DND-41 (cell line): ENCODE data around the gene TOMM6.

Experiments used
- ATAC-seq: fragments of 200-7000 bp; cut with Tn5 transposase; 3 replicates; pipeline ENCODE4 v1.9.1; 2021; ENCODE audit warnings: low read depth; ENCODE audit not compliant: insufficient read depth
- DNase-seq: peaks from one replicate; pipeline ENCODE4 v3.0.0-alpha.2; 2020
- H2AFZ ChIP-seq: 2 replicates; pipeline ENCODE4 v1.6.0; 2012; ENCODE audit warnings: low read depth, low read length
- H3K27ac ChIP-seq: 2 replicates; pipeline ENCODE4 v1.5.1; 2012; ENCODE audit warnings: low read length, inconsistent platforms
- H3K27me3 ChIP-seq: fragments of 200-600 bp; sonication (generic); 2 replicates; pipeline ENCODE4 v1.6.0; 2012; ENCODE audit warnings: low read length, mild to moderate bottlenecking, inconsistent platforms; ENCODE audit not compliant: insufficient read depth, poor library complexity
- H3K36me3 ChIP-seq: 2 replicates; pipeline ENCODE4 v1.5.1; 2012; ENCODE audit warnings: low read length, inconsistent platforms; ENCODE audit not compliant: insufficient read depth
- H3K4me1 ChIP-seq: 2 replicates; pipeline ENCODE4 v1.5.1; 2012; ENCODE audit warnings: mild to moderate bottlenecking, low read length; ENCODE audit not compliant: insufficient read depth
- H3K4me2 ChIP-seq: 2 replicates; pipeline ENCODE4 v1.6.0; 2012; ENCODE audit warnings: mild to moderate bottlenecking, moderate library complexity, low read length, inconsistent platforms; ENCODE audit not compliant: insufficient read depth
- H3K4me3 ChIP-seq, 2 experiments: fragments of 200-600 bp in 1 of 2; shearing (Covaris generic) in 1 of 2; 2 replicates each; pipeline ENCODE4 v1.5.1; 2012 to 2016; ENCODE audit warnings: inconsistent platforms in 2 of 2, low read length in 2 of 2, mild to moderate bottlenecking in 2 of 2, low read depth in 1 of 2, moderate library complexity in 1 of 2
- H3K79me2 ChIP-seq: 2 replicates; pipeline ENCODE4 v1.6.0; 2012; ENCODE audit warnings: low read length, inconsistent platforms; ENCODE audit not compliant: insufficient read depth
- H3K9ac ChIP-seq: 2 replicates; pipeline ENCODE4 v1.6.0; 2012; ENCODE audit warnings: low read depth, mild to moderate bottlenecking, inconsistent platforms, low read length, moderate library complexity
- H3K9me3 ChIP-seq: 2 replicates; pipeline ENCODE4 v1.5.1; 2012; ENCODE audit warnings: low read length, moderate library complexity, mild to moderate bottlenecking, inconsistent platforms; ENCODE audit not compliant: insufficient read depth, severe bottlenecking
- H4K20me1 ChIP-seq: 2 replicates; pipeline ENCODE4 v1.6.0; 2012; ENCODE audit warnings: low read length; ENCODE audit not compliant: insufficient read depth
- EZH2 ChIP-seq: IDR thresholded peaks from 3 replicates; pipeline ENCODE4 v1.6.1; 2012; ENCODE audit warnings: borderline replicate concordance, low read depth, mild to moderate bottlenecking, moderate library complexity, low read length, inconsistent platforms; ENCODE audit not compliant: severe bottlenecking
- TF ChIP-seq, protein P1 (sequence below): IDR thresholded peaks from 2 replicates; pipeline ENCODE4 v1.5.1; 2012; ENCODE audit warnings: borderline replicate concordance, low read length, moderate library complexity, mild to moderate bottlenecking; ENCODE audit not compliant: poor library complexity, severe bottlenecking; ENCODE audit errors: extremely low read depth

The TOMM6 gene

DNA sequence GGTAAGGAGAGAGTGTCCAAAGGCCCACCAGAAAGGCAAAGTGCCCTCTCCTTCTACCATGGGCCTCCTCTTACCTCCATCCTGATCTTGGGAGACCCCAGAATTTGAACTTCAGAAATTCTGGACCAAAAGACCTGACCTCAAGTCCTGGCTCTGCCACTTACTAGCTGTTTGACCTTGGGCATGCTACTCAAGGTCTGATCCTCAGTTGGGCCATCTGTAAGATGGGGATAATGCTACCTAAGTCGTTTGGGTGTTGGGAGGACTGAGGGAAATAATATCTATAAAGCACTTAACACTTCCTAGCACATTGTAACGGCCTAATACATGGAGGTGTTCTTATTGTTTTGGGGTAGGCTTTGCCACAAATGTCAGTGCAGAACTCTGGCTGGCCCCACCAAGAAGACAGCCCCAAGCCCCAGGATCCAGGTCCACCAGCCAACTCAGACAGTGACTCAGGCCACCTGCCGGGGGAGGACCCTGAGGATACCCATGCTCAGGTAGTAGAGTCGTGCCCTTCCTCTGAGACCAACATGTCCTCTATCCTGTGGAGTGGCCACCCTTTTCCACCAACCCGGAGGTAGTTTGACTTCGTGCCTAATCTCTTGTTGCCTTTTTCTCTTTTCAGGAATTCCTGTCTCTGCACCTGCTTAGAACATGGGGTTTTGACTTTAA is 4.3 kb upstream of the TOMM6 start:
- TF ChIP-seq, protein P1, sequence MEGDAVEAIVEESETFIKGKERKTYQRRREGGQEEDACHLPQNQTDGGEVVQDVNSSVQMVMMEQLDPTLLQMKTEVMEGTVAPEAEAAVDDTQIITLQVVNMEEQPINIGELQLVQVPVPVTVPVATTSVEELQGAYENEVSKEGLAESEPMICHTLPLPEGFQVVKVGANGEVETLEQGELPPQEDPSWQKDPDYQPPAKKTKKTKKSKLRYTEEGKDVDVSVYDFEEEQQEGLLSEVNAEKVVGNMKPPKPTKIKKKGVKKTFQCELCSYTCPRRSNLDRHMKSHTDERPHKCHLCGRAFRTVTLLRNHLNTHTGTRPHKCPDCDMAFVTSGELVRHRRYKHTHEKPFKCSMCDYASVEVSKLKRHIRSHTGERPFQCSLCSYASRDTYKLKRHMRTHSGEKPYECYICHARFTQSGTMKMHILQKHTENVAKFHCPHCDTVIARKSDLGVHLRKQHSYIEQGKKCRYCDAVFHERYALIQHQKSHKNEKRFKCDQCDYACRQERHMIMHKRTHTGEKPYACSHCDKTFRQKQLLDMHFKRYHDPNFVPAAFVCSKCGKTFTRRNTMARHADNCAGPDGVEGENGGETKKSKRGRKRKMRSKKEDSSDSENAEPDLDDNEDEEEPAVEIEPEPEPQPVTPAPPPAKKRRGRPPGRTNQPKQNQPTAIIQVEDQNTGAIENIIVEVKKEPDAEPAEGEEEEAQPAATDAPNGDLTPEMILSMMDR, result no peak
- TF ChIP-seq EZH2, result no peak

DNA sequence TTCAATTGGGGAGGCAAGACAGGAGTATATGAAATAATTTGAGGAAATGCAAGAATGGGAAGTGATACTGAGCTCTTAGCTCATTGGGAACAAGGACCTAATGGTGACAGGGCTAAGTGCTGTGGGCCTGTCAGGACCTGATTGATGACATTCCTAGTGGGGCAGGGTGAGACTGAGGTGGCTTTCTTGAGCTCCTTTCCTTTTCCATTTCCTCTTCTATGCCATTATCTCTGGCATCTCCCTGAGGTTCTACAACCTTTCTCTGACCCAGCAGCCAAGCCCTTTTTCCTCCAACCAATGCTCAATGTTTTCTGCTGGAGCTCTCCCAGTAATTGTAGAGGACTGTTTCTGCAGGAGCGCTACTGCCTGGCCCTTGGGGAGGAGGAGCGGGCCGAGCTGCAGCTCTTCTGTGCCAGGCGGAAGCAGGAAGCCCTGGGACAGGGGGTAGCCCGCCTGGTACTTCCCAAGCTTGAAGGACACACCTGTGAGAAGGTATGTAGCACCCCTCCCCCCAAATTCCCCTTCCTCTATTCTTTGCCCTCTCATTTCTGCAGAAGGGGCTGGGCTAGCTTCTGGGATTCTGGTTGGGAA is 2.8 kb upstream of the TOMM6 start:
- peaks cover 33% of the 10 kb centered on the region for H3K79me2 ChIP-seq
- no peak overlapping the region for H3K9ac ChIP-seq
- peaks cover 36% of the 10 kb centered on the region for H3K4me1 ChIP-seq
- DNase-seq (no peak), ATAC-seq (no peak)
- H3K27me3 ChIP-seq, result peaks cover 4% of the 10 kb centered on the region
- peaks cover 9% of the 10 kb centered on the region for H3K36me3 ChIP-seq
- no peak overlapping the region for H2AFZ ChIP-seq
- H3K27ac ChIP-seq, result no peak overlapping the region
- TF ChIP-seq EZH2, result no peak
- TF ChIP-seq, protein P1, result no peak
- no peaks in the 10 kb centered on the region for H3K9me3 ChIP-seq
- H3K4me2 ChIP-seq, result no peak overlapping the region; the same call in 1 of the 2 replicates
- H3K4me3 ChIP-seq, result no peak overlapping the region
- peaks cover 8% of the 10 kb centered on the region; the same call in 1 of the 2 replicates for H4K20me1 ChIP-seq

More for the DNA sequence above, 4.3 kb upstream of the TOMM6 start:
- Histone ChIP-seq H3K4me1 (peaks cover 34% of the 10 kb centered on the region), H3K9me3 (no peaks in the 10 kb centered on the region), H4K20me1 (no peaks in the 10 kb centered on the region), H3K27me3 (peaks cover 4% of the 10 kb centered on the region), H3K9ac (no peak overlapping the region), H2AFZ (no peak overlapping the region), H3K27ac (no peak overlapping the region), H3K4me3 (no peak overlapping the region), H3K36me3 (no peaks in the 10 kb centered on the region; the same call in 1 of the 2 replicates), H3K4me2 (no peak overlapping the region), H3K79me2 (peaks cover 28% of the 10 kb centered on the region)
- ATAC-seq, result no peak
- DNase-seq, result no peak

DNA sequence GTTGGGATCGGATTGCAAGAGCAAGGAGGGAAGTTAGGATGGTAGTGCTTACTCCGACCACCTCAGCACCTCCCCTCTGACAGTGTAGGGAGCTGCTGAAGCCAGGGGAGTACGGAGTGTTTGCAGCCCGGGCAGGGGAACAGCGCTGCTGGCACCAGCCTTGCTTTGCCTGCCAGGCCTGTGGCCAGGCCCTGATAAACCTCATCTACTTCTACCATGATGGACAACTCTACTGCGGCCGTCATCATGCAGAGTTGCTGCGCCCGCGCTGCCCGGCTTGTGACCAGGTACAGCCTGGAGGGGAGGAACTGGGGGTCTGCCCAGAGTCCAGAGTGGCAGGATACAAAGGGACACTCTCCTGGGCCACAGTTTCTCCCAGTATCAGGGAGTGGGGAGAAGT is 2.2 kb upstream of the TOMM6 start:
- no peak for TF ChIP-seq EZH2
- TF ChIP-seq, protein P1, result no peak
- DNase-seq (no peak), ATAC-seq (no peak)
- Histone ChIP-seq H3K4me2 (peak overlapping the region; percentile 90), H3K27ac (no peak overlapping the region), H3K9me3 (no peaks in the 10 kb centered on the region), H3K79me2 (peaks cover 39% of the 10 kb centered on the region), H3K27me3 (peaks cover 4% of the 10 kb centered on the region), H3K4me3 (no peak overlapping the region; a peak in 1 of 4 replicates), H2AFZ (no peak overlapping the region), H3K36me3 (peaks cover 15% of the 10 kb centered on the region), H3K9ac (peak overlapping the region; percentile 79; the same call in 1 of the 2 replicates), H3K4me1 (peaks cover 41% of the 10 kb centered on the region), H4K20me1 (peaks cover 8% of the 10 kb centered on the region; the same call in 1 of the 2 replicates)
